ENCODE results near the gene RIMS4.

The RIMS4 gene

GRCh38 chr20:44737116-44737515, 73.2 kb downstream of the RIMS4 start:
- no peak for DNase-seq

- peak; percentile 12 for DNase-seq
Measured at GRCh38 chr20:44736170-44737021, 74.0 kb downstream of the RIMS4 start.

GRCh38 chr20:44735816-44736169, 74.6 kb downstream of the RIMS4 start:
- DNase-seq, result no peak

GRCh38 chr20:44734938-44735337, 75.4 kb downstream of the RIMS4 start:
- no peak for DNase-seq

GRCh38 chr20:44733341-44734069, 76.8 kb downstream of the RIMS4 start:
- DNase-seq, result peak; percentile 29

GRCh38 chr20:44732327-44732726, 78.0 kb downstream of the RIMS4 start:
- no peak for DNase-seq

- DNase-seq, result peak; percentile 76
Measured at GRCh38 chr20:44731657-44732056, 78.7 kb downstream of the RIMS4 start.

GRCh38 chr20:44730441-44730840, 79.9 kb downstream of the RIMS4 start:
- DNase-seq, result peak; percentile 31

- DNase-seq, result peak; percentile 77
Measured at GRCh38 chr20:44728801-44729443, 81.4 kb downstream of the RIMS4 start.

- DNase-seq, result no peak
Measured at GRCh38 chr20:44727651-44728050, 82.7 kb downstream of the RIMS4 start.

- no peak for DNase-seq
Measured at GRCh38 chr20:44727039-44727438, 83.3 kb downstream of the RIMS4 start.

- DNase-seq, result no peak
Measured at GRCh38 chr20:44725837-44726236, 84.5 kb downstream of the RIMS4 start.

- DNase-seq, result no peak
Measured at GRCh38 chr20:44724423-44725091, 85.8 kb downstream of the RIMS4 start.

GRCh38 chr20:44723798-44724362, 86.5 kb downstream of the RIMS4 start:
- DNase-seq, result no peak

GRCh38 chr20:44723391-44723790, 87.0 kb downstream of the RIMS4 start:
- no peak for DNase-seq

GRCh38 chr20:44722990-44723389, 87.4 kb downstream of the RIMS4 start:
- DNase-seq, result no peak

- no peak for DNase-seq
Measured at GRCh38 chr20:44721785-44722054, 88.6 kb downstream of the RIMS4 start.

- DNase-seq, result no peak
Measured at GRCh38 chr20:44720997-44721784, 89.2 kb downstream of the RIMS4 start.

- DNase-seq, result peak; percentile 90
Measured at GRCh38 chr20:44720621-44720996, 89.7 kb downstream of the RIMS4 start.

GRCh38 chr20:44719841-44720240, 90.5 kb downstream of the RIMS4 start:
- DNase-seq, result no peak

GRCh38 chr20:44717986-44718385, 92.4 kb downstream of the RIMS4 start:
- no peak for DNase-seq
